K562 (cell line): ENCODE results near the gene NUP35. TPM values are rescaled to one million over a fixed set of nuclear protein-coding genes. Genes with fewer than 3 reads are reported as not detected.

Source experiments
- MGA ChIP-seq: fragments of 450-650 bp; IDR thresholded peaks from 2 replicates; pipeline ENCODE4 v1.6.1; 2016; ENCODE audit warnings: mild to moderate bottlenecking, moderate library complexity
- polyA plus RNA-seq, 8 experiments: library from polyadenylated mRNA; depleted of rRNA in 4 of 8; stranded (reverse) in 5 of 8; unstranded in 3 of 8; fragments of >200 nt; fragmentation: Nextera tagmentation in 2 of 8; fragmentation: Illumina TruSeq in 1 of 8; extraction: Ambion mirVana in 2 of 8; extraction: Trizol in 1 of 8; gene quantifications; 2 replicates each; pipeline versions ENCODE4 v1.2.1 to v1.2.3, GENCODE V29; 2011 to 2014; ENCODE audit warnings: inconsistent platforms in 1 of 8, missing spikeins in 1 of 8
- total RNA-seq, 7 experiments: library from RNA; depleted of rRNA in 6 of 7; stranded (reverse); fragments of >200 nt in 6 of 7; fragmentation: Illumina TruSeq in 2 of 7; extraction: Trizol in 2 of 7; gene quantifications; 2 replicates each; pipeline versions ENCODE4 v1.2.1 to v1.2.3, GENCODE V29; 2011 to 2021; ENCODE audit warnings: low replicate concordance in 1 of 7

The NUP35 gene
- total and polyA plus RNA-seq, 9 of the 15 experiments (the other 6 are each of a cell fraction or from before 2014, with no cell fraction given): 24.5 to 78.2 (median 51.1) TPM

- TF ChIP-seq MGA: no peak
These were observed 38.1 kb downstream of the NUP35 start (continued) for GRCh38 chr2:183162362-183162761.
